HS-5 (cell line): ENCODE measurements around the gene TTC28.
A peak's percentile ranks its signal among the peaks of the same experiment; 100 is the strongest.
"Not testable (repeated sequence)": the region's sequence is repeated elsewhere in the genome, so short reads cannot be mapped to it uniquely, and the experiment has no call there.

Experiments
- DNase-seq: peaks from one replicate; pipeline ENCODE4 v3.0.0-alpha.2; 2012; ENCODE audit warnings: low read depth

The TTC28 gene

DNA sequence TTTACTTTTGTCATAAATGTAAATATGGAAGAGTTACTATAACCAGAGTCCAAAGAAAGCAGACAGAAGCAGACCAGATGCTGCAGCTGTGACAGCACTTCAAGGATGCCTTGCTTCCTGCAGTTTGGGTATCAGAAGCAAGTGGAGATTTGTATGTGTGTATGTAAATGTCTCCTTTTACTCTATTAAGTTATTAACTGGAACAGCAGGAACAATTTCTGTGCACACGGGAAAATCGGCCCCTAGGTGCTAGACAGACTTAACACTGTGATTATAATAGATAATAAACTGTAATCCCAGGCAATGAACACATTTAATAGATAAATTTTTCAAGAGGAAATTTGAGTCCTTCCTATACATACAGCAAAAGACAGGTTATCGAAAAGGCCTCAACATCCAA, 582.0 kb downstream of the TTC28 start:
- no peak for DNase-seq

DNA sequence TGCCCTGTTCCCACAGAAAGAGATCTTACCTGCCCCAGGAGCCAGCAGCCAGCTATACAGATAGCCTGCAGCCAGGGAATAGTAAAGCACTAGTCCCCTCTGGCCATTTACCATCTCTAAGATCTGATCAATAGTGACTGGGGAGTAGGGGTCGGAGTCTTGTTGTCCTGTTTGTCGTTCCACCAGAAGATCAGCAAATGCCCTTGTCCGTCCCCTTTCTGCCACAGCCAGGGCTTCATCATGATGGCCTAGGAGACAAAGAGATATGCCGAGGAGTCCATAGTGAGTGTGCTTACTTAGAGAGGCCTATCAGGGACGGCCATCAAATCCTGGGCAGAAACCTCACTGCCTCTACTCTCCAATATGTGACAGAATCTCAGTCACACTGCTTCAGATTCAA, 583.5 kb downstream of the TTC28 start:
- DNase-seq = no peak

DNA sequence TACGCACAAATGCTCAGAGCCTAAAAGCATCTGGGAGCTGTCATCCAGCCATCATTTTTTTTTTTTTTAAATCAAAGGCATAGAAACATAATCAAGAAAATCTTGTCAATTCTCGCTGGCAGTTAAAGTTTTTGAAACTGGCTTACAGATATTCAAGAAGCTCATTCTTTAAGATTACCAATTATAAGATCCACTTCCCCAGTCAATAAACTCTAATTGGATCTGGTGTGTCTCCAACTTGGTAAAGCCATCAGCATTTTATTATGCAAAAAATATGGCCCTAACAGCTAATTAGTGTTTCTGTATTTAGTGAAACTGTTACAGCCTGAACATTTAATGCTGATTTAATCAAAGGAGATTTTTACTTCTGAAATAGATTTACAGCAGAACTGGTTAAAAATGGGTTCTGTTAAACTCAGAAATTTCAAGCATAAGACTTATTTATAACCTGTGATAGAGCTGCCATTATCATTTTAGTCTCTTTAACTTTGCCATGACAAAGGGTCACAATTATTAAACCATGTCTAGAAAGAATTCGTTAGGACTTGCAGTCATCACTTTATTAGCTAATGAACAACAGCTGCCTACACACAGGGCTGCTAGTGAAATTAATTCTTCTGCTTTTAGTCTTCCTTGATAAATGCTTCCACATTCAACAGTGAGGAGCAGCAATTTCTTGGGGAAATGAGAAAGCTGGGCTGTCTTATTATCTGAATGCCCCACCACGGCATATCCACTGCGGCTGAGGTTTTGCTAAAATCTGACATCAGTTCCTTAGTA, 584.1 kb downstream of the TTC28 start:
- no peak for DNase-seq

GRCh38 chr22:28094771-28095170, 584.9 kb downstream of the TTC28 start:
- no peak for DNase-seq

GRCh38 chr22:28093711-28094110, 585.9 kb downstream of the TTC28 start:
- DNase-seq = no peak

- DNase-seq = no peak
Measured at GRCh38 chr22:28091486-28091885, 588.2 kb downstream of the TTC28 start.

DNA sequence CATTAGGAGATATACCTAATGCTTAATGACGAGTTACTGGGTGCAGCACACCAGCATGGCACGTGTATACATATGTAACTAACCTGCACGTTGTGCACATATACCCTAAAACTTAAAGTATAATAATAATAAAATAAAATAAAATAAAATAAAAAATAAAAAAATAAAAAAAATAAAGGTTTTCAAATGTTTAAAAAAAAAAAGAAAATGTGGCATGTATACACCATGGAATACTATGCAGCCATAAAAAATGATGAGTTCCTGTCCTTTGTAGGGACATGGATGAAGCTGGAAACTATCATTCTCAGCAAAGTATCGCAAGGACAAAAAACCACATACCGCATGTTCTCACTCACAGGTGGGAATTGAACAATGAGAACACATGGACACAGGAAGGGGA, 590.1 kb downstream of the TTC28 start:
- DNase-seq = not testable (repeated sequence)

- DNase-seq = no peak
Measured at GRCh38 chr22:28077166-28077565, 602.5 kb downstream of the TTC28 start.

DNA sequence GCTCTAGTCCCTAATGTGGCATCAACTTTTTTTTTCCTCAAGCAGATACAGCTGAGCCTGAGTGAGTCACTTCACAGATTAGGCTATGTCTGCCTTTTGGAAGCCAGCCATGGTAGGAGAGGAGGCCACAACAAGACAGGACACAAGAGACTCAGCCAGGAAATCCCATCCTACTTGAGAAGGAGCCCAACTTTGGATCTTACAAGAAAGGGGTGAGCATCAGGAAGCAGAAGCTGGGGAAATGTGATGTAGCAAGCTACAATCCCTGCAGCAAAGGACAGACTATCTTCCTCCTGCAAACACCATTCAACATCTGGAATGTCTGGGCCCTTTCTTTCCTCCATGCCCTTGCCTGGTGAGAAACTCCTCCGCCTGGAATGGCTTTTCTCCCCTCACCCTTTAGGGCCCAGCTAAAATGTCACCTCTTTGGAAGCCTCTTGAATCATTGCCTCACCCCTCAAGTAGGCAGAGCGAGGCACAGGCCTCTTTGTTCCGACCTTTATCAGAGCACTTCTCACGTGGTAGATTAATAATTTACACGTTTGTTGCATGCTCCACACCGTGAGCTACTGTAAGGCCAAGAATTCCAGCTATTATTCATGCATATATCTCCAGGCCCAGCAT, 604.2 kb downstream of the TTC28 start:
- DNase-seq = peak; percentile 60

DNA sequence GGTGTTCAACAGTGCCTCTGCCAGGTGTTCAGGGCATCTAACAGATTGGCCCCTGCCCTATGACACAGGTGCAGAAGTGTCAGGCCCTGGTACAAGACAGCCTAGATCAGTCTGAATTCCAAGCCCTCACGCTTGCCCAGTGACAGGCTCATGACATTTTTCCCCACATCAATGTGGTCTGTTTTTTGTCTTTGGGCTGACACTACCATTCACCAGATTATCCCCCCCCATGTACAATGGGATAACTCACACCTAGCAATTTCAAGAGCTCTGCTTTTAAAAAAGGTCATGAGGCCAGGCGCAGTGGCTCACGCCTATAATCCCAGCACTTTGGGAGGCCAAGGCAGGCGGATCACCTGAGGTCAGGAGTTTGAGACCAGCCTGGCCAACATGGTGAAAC, 605.1 kb downstream of the TTC28 start:
- DNase-seq = no peak

DNA sequence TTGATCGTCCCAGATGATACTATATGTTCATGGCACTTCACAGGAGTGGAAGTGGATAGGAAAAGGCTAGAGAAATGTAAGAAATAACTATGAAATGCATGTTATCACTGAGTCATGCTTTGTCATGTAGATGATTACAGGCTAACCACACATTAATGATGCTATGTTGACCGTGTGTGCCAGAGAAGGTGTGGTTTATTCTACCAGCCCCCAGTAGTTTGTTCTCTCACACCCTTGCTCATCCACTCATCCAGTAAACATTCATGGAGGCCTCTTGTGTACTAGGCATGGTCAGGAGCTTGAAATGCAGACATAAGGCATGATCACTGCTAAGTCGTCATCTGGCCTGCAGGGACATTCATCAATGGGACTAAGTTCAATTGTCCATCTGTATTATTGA, 607.6 kb downstream of the TTC28 start:
- DNase-seq = peak; percentile 20

DNA sequence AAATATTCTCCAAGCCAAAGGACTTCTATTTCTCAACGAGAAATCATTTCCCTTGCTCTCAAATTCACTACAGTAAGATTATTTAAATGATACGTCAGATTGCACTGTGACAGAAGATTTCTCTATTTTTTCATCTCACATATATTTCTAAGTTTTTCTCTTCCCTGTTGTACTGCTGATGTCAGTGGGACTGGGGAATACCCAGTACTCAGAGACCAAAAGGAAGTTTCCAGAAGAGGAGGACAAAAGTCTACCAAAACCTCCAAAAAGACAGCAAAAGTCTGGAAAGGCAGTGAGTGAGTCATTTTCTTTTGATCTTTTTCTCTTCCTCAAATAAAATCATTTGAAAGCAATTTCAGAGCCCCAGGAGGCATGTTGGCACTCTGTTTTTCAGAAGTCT, 610.8 kb downstream of the TTC28 start:
- no peak for DNase-seq

GRCh38 chr22:28064920-28065319, 614.7 kb downstream of the TTC28 start:
- no peak for DNase-seq

GRCh38 chr22:28063656-28064055, 616.0 kb downstream of the TTC28 start:
- DNase-seq = no peak

- not testable (repeated sequence) for DNase-seq
Measured at GRCh38 chr22:28060594-28060993, 619.0 kb downstream of the TTC28 start.

- no peak for DNase-seq
Measured at GRCh38 chr22:28058036-28058435, 621.6 kb downstream of the TTC28 start.

DNA sequence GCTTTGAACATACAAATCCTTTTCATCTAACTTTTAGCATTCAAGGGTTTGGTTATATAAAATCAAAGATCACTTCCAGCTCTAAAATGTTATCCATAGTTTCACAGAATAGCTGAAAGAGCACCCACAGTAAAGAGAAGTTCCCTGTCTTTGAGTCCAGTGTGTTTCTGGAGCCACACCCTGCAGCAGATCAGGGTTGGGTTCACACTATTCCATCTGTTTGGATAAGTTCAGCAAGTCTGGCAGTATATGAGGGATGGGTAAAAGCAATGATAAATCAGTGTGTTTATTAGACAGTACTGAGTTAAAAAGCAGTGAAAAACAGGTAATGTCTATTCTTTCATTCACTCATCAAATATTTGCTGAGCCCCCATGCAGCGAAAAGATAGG, 624.8 kb downstream of the TTC28 start:
- DNase-seq = no peak

DNA sequence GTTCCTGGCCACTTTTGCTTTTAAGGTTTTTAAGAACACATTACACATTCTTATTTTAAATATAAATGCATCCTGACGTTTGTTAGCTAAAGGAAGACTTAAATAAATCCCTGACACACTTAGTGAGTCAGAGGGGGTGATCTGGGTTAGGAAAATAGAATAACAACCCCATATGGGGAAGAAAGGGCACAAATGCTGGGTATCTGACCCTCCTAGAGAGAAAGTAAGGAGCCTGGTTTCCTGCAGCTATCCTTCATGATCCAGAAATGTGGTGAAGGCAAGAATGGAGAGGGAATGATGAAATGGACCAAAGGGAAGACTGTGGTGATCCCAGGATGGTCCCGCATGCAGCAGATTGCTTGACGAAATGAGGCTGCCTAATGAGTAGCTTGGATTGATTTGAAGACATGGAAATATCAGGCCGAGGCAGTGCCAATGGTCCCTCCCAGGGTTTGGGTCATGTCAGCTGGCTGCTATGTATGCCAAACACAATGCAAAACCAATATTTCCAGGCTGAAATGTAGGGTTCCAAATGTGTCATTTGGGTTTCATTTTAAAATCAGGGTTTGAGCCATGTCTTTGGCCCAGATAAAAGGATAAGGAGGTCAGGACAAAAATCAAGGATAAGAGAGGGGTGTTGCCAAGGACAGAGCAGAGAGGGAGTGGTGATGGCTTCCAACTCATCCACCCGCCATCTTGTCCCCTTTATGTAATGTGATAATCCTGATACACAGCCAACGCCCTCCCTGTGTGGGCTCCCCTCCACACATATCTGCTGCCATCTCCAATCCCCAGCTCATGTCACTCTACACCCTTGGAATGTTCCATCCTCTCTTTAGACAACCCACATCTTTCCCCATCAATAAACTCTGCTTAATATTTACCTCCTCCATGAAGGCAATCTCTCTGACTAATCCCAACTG, 625.5 kb downstream of the TTC28 start:
- no peak for DNase-seq

DNA sequence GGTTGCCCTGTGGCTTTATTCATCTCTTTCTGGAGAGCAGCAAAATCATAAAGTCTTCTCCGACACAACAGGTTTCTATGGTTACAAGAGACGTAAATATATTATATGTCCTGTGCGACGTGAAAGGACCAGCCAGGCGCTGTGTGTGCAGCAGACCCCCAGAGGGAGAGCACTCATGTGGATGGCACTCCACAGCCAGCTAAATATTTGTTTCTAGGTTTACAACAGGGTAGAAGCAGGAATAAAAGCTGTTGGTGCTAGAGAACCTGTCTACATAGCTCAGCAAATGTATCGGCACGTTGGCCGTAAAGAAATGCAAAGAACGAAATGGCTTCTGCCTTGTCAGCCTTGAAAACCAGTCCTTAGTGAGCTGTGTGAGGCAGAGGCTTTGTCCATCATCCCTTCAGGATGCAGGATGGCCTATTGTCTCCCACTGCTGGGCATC, 626.8 kb downstream of the TTC28 start:
- no peak for DNase-seq

DNA sequence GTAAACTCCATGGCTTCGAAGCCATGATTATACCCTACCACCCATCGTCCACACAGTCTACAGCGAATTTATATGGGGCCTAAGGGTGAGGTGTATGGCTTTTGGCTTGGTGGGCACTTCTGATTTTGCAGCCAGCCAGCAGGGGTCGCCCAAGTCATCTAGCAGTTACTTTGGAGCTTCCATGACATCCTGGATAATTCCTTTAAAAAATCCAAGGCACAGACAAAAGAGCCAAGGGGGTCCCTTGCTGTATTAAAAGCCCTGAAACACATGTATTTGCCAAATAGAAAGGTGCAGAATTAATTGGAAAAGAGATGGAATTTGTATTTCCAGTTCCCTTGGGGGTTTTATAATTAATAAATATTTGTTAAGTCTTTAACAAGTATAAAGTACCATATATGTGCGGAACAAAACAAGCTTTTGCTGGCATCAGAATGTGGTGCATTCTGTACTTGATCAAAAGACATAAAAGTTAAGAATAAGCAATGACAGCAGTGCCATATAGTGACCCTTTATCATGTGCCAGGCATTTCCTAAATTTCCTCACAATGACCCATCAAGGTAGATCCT, 627.8 kb downstream of the TTC28 start:
- no peak for DNase-seq

GRCh38 chr22:28051091-28051786, 628.4 kb downstream of the TTC28 start:
- no peak for DNase-seq

- no peak for DNase-seq
Measured at GRCh38 chr22:28048529-28048928, 631.1 kb downstream of the TTC28 start.
